CD14-positive monocyte (primary cell): ENCODE results near the gene KIRREL3. TPM values are rescaled to one million over a fixed set of nuclear protein-coding genes. Genes with fewer than 3 reads are reported as not detected.

Experiments
- DNase-seq, 3 donors: peaks; one replicate each; pipeline ENCODE4 v3.0.0-alpha.2; 2011 to 2022
- H2AFZ ChIP-seq: 2 replicates; pipeline ENCODE4 v1.6.0; 2012; ENCODE audit warnings: mild to moderate bottlenecking, low read depth, low read length, inconsistent platforms; ENCODE audit not compliant: insufficient read depth, poor library complexity, severe bottlenecking
- H3K27ac ChIP-seq, 2 donors: 1 replicate in 1 of 2; 2 replicates in 1 of 2; pipeline ENCODE4 v1.5.1; 2012 to 2013; ENCODE audit warnings: low read length in 2 of 2, control low read depth in 1 of 2, inconsistent platforms in 1 of 2, low read depth in 1 of 2, mild to moderate bottlenecking in 1 of 2
- H3K27me3 ChIP-seq, 2 donors: one replicate each; pipeline versions ENCODE4 v1.6.0 to v1.6.1; 2011 to 2013; ENCODE audit warnings: low read length in 2 of 2; ENCODE audit not compliant: control insufficient read depth in 2 of 2, insufficient read depth in 2 of 2
- H3K36me3 ChIP-seq, 2 donors: replicated peaks in 1 of 2; 1 replicate in 1 of 2; 2 replicates in 1 of 2; pipeline versions ENCODE4 v1.5.1 to v1.6.1; 2012 to 2013; ENCODE audit warnings: low read length in 2 of 2, control low read depth in 1 of 2, inconsistent platforms in 1 of 2, mild to moderate bottlenecking in 1 of 2; ENCODE audit not compliant: insufficient read depth in 2 of 2, control insufficient read depth in 1 of 2
- H3K4me1 ChIP-seq, 2 donors: 1 replicate in 1 of 2; 2 replicates in 1 of 2; pipeline versions ENCODE4 v1.5.1 to v1.6.1; 2012 to 2013; ENCODE audit warnings: low read length in 2 of 2, control low read depth in 1 of 2, inconsistent platforms in 1 of 2, mild to moderate bottlenecking in 1 of 2, moderate library complexity in 1 of 2; ENCODE audit not compliant: insufficient read depth in 2 of 2, control insufficient read depth in 1 of 2
- H3K4me2 ChIP-seq: replicated peaks from 2 replicates; pipeline ENCODE3; 2012; ENCODE audit warnings: low read length, moderate library complexity, mild to moderate bottlenecking; ENCODE audit not compliant: poor library complexity, severe bottlenecking; ENCODE audit errors: extremely low read depth
- H3K4me3 ChIP-seq, 3 experiments: fragments of 200-600 bp in 1 of 3; sonication (generic) in 1 of 3; replicated peaks in 1 of 3; 1 replicate in 2 of 3; 2 replicates in 1 of 3; pipeline ENCODE4 v1.5.1; 2011 to 2013; ENCODE audit warnings: low read length in 3 of 3, mild to moderate bottlenecking in 3 of 3, control low read depth in 2 of 3, low read depth in 2 of 3, inconsistent platforms in 1 of 3, moderate library complexity in 1 of 3
- H3K79me2 ChIP-seq: 2 replicates; pipeline ENCODE4 v1.6.0; 2012; ENCODE audit warnings: mild to moderate bottlenecking, control low read depth, inconsistent platforms, low read length, moderate library complexity; ENCODE audit not compliant: insufficient read depth
- H3K9ac ChIP-seq: 2 replicates; pipeline ENCODE4 v1.6.0; 2017; ENCODE audit warnings: low read length, mild to moderate bottlenecking; ENCODE audit not compliant: insufficient read depth, poor library complexity, severe bottlenecking
- H3K9me3 ChIP-seq, 2 donors: replicated peaks in 1 of 2; 1 replicate in 1 of 2; 2 replicates in 1 of 2; pipeline versions ENCODE4 v1.5.1 to v1.6.1; 2012 to 2013; ENCODE audit warnings: low read length in 2 of 2, control low read depth in 1 of 2; ENCODE audit not compliant: control insufficient read depth in 1 of 2, insufficient read depth in 1 of 2
- H4K20me1 ChIP-seq: 2 replicates; pipeline ENCODE4 v1.6.0; 2012; ENCODE audit warnings: mild to moderate bottlenecking, low read length, control low read depth, moderate library complexity; ENCODE audit not compliant: insufficient read depth
- H3K27ac Mint-ChIP-seq, 7 donors: one replicate each; pipeline ENCODE4 v1.8.0; 2020; ENCODE audit warnings: mild to moderate bottlenecking in 7 of 7, mixed read lengths in 7 of 7, moderate library complexity in 6 of 7, inconsistent platforms in 2 of 7
- H3K27me3 Mint-ChIP-seq, 3 donors: one replicate each; pipeline ENCODE4 v1.8.0; 2021 to 2022; ENCODE audit warnings: low read depth in 3 of 3, mild to moderate bottlenecking in 3 of 3, mixed read lengths in 3 of 3, moderate library complexity in 3 of 3, inconsistent platforms in 1 of 3
- H3K36me3 Mint-ChIP-seq, 2 donors: one replicate each; pipeline ENCODE4 v1.8.0; 2020; ENCODE audit warnings: mixed read lengths in 2 of 2, inconsistent platforms in 1 of 2, mild to moderate bottlenecking in 1 of 2
- H3K4me1 Mint-ChIP-seq: one replicate; pipeline ENCODE4 v1.8.0; 2020; ENCODE audit warnings: mild to moderate bottlenecking, mixed read lengths
- H3K4me3 Mint-ChIP-seq, 2 donors: one replicate each; pipeline ENCODE4 v1.8.0; 2020; ENCODE audit warnings: mild to moderate bottlenecking in 2 of 2, mixed read lengths in 2 of 2, moderate library complexity in 1 of 2
- H3K9me3 Mint-ChIP-seq, 7 donors: one replicate each; pipeline ENCODE4 v1.8.0; 2020 to 2022; ENCODE audit warnings: mixed read lengths in 7 of 7, mild to moderate bottlenecking in 6 of 7, moderate library complexity in 6 of 7, inconsistent platforms in 2 of 7
- WGBS: methylation state at CpG from one replicate; pipeline ENCODE4 v1.1.5; 2013; ENCODE audit warnings: missing lambda C conversion rate; ENCODE audit not compliant: insufficient coverage; 5-methylcytosine and 5-hydroxymethylcytosine counted together
- intact Hi-C, 2 donors: fragments of 100-400 bp; cut with micrococcal nuclease; formaldehyde crosslinking; loops; one replicate each; pipeline versions ENCODE4 v1.15.0 to v1.15.1; 2023
- polyA plus RNA-seq, 3 donors: library from polyadenylated mRNA; depleted of rRNA in 1 of 3; unstranded in 2 of 3; stranded (reverse) in 1 of 3; fragments of 300-500 nt in 2 of 3; fragments of >200 nt in 1 of 3; fragmentation: Illumina TruSeq in 2 of 3; gene quantifications; 1 replicate in 2 of 3; 2 replicates in 1 of 3; pipeline ENCODE4 v1.2.3, GENCODE V29; 2012 to 2021
- TF ChIP-seq, protein P1 (sequence below): fragments of 200-600 bp; IDR thresholded peaks from one replicate; pipeline ENCODE4 v1.8.0; 2022; ENCODE audit warnings: antibody characterized with exemption, mild to moderate bottlenecking

Gene KIRREL3
- polyA plus RNA-seq, 3 donors = not detected

GRCh38 chr11:127037596-127037995 lies 37.0 kb upstream of the KIRREL3 start:
- Histone ChIP-seq H3K36me3 (no peaks in the 10 kb centered on the region), H3K79me2 (no peaks in the 10 kb centered on the region), H3K9me3 (no peaks in the 10 kb centered on the region), H3K27ac (no peak overlapping the region), H3K27me3 (no peaks in the 10 kb centered on the region), H3K4me1 (no peaks in the 10 kb centered on the region), H3K4me2 (no peak overlapping the region), H3K4me3 (no peak overlapping the region), H2AFZ (no peak overlapping the region), H4K20me1 (no peaks in the 10 kb centered on the region), H3K9ac (no peak overlapping the region)
- Mint-ChIP-seq H3K9me3 (peaks cover 0 to 3% (median 0%) of the 10 kb centered on the region in 7 donors), H3K36me3 (no peaks in the 10 kb centered on the region), H3K27ac (no peak overlapping the region), H3K4me1 (no peaks in the 10 kb centered on the region), H3K27me3 (peaks cover 0 to 4% (median 0%) of the 10 kb centered on the region in 3 donors), H3K4me3 (no peak overlapping the region)
- TF ChIP-seq, protein P1, sequence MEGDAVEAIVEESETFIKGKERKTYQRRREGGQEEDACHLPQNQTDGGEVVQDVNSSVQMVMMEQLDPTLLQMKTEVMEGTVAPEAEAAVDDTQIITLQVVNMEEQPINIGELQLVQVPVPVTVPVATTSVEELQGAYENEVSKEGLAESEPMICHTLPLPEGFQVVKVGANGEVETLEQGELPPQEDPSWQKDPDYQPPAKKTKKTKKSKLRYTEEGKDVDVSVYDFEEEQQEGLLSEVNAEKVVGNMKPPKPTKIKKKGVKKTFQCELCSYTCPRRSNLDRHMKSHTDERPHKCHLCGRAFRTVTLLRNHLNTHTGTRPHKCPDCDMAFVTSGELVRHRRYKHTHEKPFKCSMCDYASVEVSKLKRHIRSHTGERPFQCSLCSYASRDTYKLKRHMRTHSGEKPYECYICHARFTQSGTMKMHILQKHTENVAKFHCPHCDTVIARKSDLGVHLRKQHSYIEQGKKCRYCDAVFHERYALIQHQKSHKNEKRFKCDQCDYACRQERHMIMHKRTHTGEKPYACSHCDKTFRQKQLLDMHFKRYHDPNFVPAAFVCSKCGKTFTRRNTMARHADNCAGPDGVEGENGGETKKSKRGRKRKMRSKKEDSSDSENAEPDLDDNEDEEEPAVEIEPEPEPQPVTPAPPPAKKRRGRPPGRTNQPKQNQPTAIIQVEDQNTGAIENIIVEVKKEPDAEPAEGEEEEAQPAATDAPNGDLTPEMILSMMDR = no peak
- intact Hi-C loops = no loop called here
- DNase-seq = no peak
- 83% methylated on average over 2 of the region's 4 CpGs for whole genome bisulfite sequencing

DNA sequence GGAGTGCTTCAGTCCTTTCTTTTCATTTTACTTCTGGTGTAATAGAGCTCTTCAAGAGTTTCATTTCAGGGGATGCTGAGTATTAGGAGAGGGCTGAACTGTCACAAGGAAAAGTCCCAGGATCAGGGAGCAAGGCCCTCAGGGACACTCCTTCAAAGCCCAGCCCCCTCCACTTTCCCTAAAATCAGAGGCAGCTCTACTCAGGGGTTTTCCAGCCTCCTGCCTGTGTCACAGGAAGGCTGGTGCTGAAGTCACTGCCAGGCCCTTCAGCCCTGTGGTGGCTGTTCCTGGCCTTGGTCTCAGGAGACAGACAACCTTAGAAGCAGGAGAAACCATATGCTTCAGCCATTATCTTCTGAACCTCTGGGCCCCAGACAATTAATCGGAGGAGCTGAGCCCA lies 36.4 kb upstream of the KIRREL3 start:
- no peaks in the 10 kb centered on the region for H3K4me1 ChIP-seq
- intact Hi-C loops = no loop called here
- no peak overlapping the region for H3K4me2 ChIP-seq
- H3K9me3 Mint-ChIP-seq = peaks cover 0 to 6% (median 0%) of the 10 kb centered on the region in 7 donors
- no peaks in the 10 kb centered on the region for H3K36me3 Mint-ChIP-seq
- 91% methylated on average over 1 of the region's 1 CpG for WGBS
- H3K4me3 ChIP-seq = no peak overlapping the region
- no peak for DNase-seq
- H3K27me3 Mint-ChIP-seq = peaks cover 0 to 4% (median 2%) of the 10 kb centered on the region in 3 donors
- H3K27me3 ChIP-seq = no peaks in the 10 kb centered on the region
- H4K20me1 ChIP-seq = no peaks in the 10 kb centered on the region
- H2AFZ ChIP-seq = no peak overlapping the region
- H3K79me2 ChIP-seq = no peaks in the 10 kb centered on the region
- H3K9ac ChIP-seq = no peak overlapping the region
- TF ChIP-seq, protein P1 = no peak
- no peaks in the 10 kb centered on the region for H3K9me3 ChIP-seq
- no peaks in the 10 kb centered on the region for H3K4me1 Mint-ChIP-seq
- H3K27ac ChIP-seq = no peak overlapping the region
- no peaks in the 10 kb centered on the region for H3K36me3 ChIP-seq
- no peak overlapping the region for H3K4me3 Mint-ChIP-seq
- no peak overlapping the region for H3K27ac Mint-ChIP-seq
